Smooth muscle cell of the brain vasculature (primary cell): Measurements from ENCODE around the gene GAS5.
A peak's percentile ranks its signal among the peaks of the same experiment; 100 is the strongest.
"Not testable (repeated sequence)": the region's sequence is repeated elsewhere in the genome, so short reads cannot be mapped to it uniquely, and the experiment has no call there.

Experiments
- DNase-seq: peaks from one replicate; pipeline ENCODE4 v3.0.0-alpha.2; 2012; ENCODE audit warnings: low read depth, low spot score

GAS5 gene

GRCh38 chr1:173867753-173868265 is at the start of gene GAS5:
Gene GAS5 (minus strand): TSS chr1:173867989.
- peak; percentile 100 for DNase-seq

- DNase-seq: no peak
These were observed 49.4 kb upstream of the GAS5 start, which contains the start of gene SERPINC1 for GRCh38 chr1:173917149-173917548. Gene SERPINC1 (minus strand): TSS chr1:173917327. CDS start chr1:173917259, 68 bp downstream.

GRCh38 chr1:173916667-173917066 is 48.9 kb upstream of the GAS5 start:
- DNase-seq: no peak

GRCh38 chr1:173915596-173915995 is 47.8 kb upstream of the GAS5 start:
- DNase-seq: no peak

- no peak for DNase-seq
These were observed 46.6 kb upstream of the GAS5 start for GRCh38 chr1:173914366-173914871.

- DNase-seq: no peak
These were observed 45.3 kb upstream of the GAS5 start for GRCh38 chr1:173913111-173913510.

- no peak for DNase-seq
These were observed 36.2 kb upstream of the GAS5 start for GRCh38 chr1:173903827-173904531.

- no peak for DNase-seq
These were observed 33.2 kb upstream of the GAS5 start for GRCh38 chr1:173900992-173901391.

- DNase-seq: no peak
These were observed 32.6 kb upstream of the GAS5 start for GRCh38 chr1:173900427-173900826.

- DNase-seq: no peak
These were observed 26.4 kb upstream of the GAS5 start for GRCh38 chr1:173894189-173894588.

GRCh38 chr1:173893611-173894010 is 25.8 kb upstream of the GAS5 start:
- DNase-seq: no peak

GRCh38 chr1:173889885-173890284 is 22.1 kb upstream of the GAS5 start:
- no peak for DNase-seq

GRCh38 chr1:173888749-173889148 is 21.0 kb upstream of the GAS5 start:
- DNase-seq: no peak

GRCh38 chr1:173887627-173888026 is 19.8 kb upstream of the GAS5 start:
- no peak for DNase-seq

- no peak for DNase-seq
These were observed 19.2 kb upstream of the GAS5 start for GRCh38 chr1:173886746-173887611.

GRCh38 chr1:173884701-173885100 is 16.9 kb upstream of the GAS5 start:
- DNase-seq: no peak

- DNase-seq: not testable (repeated sequence)
These were observed 13.3 kb upstream of the GAS5 start for GRCh38 chr1:173881117-173881516.

GRCh38 chr1:173878251-173878650 is 10.5 kb upstream of the GAS5 start:
- no peak for DNase-seq

GRCh38 chr1:173876732-173877131 is 8.9 kb upstream of the GAS5 start:
- DNase-seq: no peak

GRCh38 chr1:173871500-173871899 is 3.7 kb upstream of the GAS5 start:
- no peak for DNase-seq

- DNase-seq: no peak
These were observed 3.3 kb upstream of the GAS5 start for GRCh38 chr1:173871091-173871490.
